HG02798 (cell line): ENCODE results near the gene RASD2.

Source experiments
- ATAC-seq: cut with Tn5 transposase; IDR thresholded peaks from one replicate; pipeline ENCODE4 v1.9.1; 2021; ENCODE audit warnings: mild to moderate bottlenecking; ENCODE audit not compliant: unreplicated experiment, poor library complexity

The RASD2 gene

DNA sequence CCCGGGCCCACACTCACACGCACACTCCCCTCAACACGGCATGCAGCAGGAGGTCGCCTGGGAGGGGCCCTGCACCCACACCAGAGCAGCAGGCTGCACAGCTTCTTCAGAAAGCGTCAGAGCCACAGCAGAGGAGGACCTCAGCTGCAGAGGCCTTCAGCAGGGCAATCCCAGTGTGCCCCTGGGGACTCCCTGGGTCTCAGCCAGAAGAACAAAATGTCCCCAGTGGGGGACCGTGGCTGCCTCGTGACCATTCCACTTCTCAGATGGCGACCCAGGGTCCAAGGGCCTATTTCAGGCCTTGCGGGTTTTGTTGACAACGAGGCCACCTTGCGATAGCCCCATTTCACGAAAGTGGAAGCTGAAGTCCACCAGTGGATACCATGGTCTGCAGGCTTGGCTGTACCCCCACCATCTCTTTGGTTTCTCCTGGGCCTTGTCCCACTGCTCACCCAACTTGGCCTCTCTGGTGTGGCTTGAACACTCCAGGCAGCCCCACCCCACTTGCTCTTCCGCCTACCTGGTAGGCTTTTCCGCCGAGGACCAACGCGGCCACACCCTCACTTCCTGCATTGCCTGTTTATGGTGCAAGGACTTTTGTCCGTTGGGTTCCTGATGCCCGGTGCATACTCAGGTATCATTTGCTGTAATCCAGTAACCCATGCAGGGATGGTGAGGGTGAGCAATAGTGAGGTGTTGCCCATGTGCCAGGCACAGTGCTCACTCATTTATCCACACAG lies 38.4 kb downstream of the RASD2 start:
- no peak for ATAC-seq

DNA sequence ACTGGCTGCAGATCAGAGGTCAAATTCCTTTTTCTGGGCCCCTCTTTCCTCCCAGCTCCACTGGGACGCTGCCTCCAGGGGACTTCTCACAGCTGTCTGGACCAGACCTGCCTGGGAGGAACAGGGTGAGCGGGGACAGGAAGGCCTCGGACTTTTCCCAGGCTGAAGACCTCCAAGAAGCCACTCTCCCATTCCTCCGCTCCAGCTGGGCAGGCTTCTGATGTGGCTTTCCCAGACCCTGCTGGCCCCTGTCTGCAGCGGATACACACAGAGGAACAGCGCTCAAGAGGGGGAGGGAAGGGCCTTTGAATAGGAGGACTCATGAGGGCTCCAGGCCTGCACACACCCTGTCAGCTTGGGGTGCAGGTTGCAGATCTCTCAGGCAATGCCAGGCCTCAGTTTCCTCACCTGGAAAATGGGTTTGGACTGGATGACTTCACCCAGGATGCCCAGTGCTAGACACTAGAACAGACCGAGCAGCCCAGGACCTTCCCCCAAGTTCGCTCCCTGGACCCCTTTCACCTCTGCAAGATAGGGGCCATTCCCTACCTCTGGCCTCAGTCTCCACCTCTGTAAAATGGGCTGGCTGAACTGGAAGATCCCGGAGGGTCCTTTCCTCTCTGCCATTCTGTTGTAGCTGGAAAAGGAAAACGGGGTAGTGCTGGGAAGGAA lies 39.9 kb downstream of the RASD2 start:
- ATAC-seq = no peak

DNA sequence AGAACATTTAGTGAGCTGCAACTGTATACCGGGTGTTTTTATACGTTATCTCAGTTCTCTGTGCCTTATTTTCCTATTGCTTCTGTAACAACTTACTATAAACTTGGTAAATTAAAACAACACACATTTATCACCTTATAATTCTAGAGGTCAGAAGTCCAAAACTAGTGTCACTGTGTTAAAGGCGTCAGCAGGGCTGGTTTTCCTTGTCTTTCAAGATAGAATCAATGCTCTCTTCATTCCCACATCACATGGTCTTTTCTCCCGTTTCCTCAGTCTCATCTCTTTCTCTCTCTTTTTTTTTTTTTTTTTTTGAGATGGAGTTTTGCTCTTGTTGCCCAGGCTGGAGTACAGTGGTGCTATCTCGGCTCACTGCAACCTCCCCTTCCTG lies 40.4 kb downstream of the RASD2 start:
- ATAC-seq = no peak

DNA sequence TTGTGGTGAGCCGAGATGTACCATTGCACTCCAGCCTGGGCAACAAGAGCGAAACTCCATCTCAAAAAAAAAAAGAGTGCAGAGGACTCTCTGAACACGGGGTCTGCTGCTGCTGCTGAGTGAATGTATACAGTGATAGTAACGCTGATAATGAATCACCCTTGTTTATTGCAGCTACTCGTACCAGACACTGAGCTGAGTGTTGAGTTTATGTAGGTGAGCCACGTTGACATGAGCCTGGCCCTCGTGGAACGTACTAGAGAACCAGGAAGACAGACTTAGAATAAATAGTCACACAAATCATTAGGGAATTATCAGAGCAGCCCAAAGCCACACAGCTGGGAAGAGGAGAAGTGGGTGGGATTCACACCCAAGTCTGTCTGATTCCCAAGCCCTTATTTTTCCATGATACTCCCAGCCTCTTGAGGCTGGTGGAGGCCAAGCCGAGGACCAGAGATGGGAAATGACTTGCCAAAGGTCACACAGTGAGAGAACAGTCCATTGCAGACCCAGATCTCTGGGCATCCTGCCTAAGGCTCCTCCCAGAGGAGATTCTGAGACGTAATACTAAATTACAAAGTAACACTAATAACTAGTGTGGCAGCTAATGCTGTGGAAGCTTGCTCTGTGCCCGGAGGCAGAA lies 41.7 kb downstream of the RASD2 start:
- ATAC-seq = no peak

DNA sequence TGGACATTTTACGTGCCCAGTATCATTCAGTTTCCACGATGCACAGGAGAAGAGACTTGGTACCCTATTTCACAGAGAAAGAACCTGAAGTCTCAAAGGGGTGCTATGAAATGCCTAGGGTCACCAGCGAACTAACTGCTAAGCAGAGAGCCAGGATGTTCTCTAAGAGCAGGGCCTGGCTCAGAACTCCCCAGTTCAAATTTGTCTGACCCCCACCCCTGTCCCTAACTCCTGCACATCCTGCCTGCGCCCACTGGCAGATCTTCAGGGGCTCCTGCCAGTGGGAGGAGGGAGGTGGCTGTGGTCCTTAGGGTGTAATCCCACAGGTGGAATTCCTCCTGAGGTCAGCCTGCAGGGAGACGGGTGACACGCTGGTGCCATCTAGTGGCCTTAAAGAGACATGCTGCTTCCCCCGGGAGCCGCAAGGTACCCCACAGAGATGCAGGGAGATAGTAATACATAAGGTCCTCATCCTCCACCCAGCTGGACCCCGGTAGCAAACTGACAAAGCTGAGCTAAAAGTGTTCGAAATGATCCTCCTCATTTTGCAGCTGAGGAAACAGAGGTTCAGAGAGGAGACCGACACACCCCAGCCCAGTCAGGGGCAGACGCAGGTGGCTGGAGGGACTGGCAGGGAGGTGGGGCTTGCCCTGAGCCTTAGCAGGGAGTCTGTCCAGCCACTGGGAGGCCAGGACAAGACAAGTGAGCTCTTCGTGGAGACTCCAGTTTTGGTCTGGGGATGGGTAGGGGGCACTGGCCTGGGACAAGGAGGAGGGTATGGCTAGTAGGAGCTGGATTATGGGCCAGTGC lies 42.4 kb downstream of the RASD2 start:
- ATAC-seq = no peak

DNA sequence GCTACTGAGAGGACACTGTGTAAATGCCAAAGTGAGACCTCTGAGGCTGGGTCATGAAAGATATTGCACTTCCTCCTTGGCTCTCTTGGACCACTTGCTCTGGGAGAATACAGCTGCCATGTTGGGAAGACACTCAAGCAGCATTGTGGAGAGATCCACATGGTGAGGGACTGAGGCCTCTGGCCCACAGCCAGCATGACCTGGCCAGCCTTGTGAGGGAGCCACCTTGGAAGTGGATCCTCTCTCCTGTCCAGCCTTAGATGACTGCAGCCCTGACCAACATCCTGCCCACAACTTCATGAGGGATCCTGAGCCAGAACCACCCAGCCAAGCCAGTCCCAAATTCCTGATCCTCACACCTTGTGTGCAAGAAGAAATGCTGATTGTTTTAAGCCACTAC lies 46.1 kb downstream of the RASD2 start:
- ATAC-seq = no peak

DNA sequence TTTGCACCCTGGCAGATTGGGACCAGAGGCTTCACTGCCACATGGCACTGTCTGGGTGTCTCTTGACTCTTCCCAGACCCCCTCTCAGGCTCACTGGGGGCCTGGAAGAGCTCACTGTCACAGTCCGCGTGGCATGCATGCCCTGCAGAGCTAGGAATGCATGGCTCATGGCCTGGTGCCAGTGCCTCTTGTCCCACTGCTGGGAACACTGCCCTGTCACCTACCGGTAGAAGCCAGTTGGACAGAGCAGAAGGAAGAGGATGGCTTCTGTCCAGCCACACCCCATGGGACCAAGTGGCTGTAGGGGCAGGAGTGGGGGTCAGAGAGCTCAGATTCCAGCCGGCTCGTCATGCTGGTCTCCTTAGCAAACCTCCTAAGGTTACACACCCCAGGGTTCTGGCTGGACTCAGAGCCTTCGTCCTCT lies 46.8 kb downstream of the RASD2 start:
- no peak for ATAC-seq

DNA sequence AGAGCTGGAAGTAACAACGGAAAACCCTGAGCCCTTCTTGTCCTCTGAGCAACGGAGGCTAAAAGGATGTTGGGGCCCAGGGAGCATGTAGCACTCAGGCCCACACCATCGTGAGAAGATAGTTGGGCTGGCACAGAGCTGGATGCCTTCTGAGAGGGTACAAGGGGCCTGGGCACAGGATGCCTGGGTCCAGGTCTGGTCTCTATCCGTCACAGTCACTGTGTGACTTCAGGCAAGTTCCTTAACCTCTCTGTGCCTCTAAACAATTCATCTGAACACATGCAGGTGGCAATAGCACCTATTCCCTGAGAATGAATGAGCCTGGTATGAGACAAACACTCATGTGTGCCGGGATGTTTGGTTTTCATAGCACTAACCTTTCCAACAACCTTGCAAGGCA lies 47.3 kb downstream of the RASD2 start:
- ATAC-seq = no peak

DNA sequence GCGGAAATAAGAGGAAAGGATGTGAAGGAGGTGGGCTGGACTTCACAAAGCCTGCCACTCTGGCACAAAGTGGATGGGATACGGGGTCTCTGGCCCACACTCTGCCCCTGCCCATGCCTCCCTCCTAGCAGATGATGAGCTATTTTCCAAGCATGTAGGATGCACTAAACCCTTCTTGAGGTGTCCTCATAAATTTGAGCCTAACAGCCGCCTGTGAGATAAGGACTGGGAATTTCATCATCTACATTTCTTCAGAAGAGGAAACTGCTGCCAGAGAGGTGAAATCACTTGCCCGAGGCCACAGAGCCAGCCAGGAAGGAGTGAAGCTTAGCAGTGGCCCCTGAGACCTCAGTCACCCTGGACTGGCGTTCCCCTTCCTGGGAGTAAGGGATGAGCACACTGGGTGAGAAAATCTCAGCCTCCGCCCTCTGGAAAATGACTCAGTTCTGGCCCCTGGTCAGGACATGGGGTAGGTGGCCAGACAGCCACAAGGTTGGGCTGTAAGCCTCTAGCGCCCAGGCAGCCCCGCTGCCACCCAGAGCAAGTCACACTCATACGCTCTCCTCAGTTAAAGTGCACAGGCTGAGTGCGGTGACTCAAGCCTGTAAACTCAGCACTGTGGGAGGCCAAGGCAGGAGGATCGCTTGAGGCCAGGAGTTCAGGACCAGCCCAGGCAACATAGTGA lies 48.6 kb downstream of the RASD2 start:
- no peak for ATAC-seq

DNA sequence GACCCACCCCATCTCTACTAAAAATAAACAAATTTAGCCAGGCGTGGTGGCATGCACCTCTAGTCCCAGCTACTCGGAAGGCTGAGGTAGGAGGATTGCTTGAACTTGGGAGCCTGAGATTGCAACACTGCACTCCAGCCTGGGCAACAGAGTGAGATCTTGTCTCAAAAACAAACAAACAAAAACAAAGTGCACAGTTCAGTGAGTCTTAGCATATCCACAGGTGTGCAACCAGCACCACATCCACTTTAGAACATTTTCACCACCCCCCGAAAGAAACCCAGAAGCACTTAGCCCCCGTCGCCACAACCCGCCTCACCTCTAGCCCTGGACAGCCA lies 49.1 kb downstream of the RASD2 start:
- no peak for ATAC-seq

DNA sequence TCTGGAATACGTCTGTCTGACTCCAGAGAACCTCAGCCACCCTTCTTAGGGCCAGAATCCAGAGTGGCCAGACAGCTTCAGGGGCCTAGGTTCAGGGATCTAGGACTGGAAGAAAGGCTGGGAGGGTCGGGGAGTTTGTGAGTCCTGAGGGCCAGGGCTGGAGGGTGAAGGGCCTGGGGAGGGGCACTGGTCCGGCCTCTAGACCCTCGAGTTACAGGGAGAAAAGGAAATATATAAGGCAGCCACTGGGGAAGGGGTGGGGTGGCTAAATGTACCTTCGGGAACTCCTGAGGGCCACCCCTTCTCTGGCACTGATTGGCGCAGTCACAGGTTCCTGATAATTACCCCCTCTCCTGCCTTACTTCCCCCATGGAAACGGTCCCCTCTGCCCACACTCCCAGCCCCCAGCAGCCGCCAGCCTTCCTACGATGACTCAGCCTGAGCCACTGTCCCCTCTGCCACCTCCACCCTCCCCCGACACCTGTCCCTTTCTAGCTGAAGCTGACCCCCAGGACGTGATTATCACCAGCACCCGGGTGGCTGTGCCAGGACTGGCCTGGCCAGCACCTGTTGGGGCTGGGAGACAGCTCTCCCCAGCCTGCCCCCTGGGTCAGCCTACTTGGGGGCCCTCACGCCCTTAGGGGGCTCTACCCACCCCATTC lies 50.1 kb downstream of the RASD2 start:
- no peak for ATAC-seq

DNA sequence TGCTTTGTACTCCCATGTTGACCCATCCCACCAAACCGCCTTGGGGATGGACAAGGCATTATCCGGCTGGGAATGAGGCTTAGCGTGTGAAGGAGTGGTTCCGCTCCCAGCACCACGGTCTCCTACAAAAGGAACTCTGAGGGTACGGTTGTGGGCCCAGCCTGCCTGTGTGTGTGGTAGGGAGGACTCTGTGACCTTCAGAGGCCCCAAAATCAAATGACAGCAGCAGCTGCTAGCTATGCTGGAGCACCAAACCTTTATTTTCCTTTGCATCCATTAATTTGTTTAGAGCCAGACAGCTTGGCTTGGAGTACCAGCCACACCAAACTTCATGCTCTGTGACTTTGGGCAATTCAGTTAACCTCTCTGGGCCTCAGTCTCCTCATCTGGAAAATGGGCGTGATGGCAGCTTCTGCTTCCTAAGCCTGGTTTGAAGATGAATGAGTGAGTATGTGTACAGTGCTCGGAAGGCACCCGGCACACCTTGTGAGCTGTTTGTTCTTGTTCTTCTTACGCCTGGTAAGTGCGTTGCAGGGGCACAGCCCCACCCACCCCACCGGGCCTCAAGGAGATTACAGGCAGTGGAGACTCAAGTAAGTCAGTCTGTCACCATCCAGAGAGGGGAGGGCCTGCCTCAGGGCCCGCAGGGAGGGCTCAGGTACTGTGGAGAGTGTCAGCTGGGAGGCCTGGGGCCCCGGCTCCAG lies 51.2 kb downstream of the RASD2 start:
- ATAC-seq = no peak

DNA sequence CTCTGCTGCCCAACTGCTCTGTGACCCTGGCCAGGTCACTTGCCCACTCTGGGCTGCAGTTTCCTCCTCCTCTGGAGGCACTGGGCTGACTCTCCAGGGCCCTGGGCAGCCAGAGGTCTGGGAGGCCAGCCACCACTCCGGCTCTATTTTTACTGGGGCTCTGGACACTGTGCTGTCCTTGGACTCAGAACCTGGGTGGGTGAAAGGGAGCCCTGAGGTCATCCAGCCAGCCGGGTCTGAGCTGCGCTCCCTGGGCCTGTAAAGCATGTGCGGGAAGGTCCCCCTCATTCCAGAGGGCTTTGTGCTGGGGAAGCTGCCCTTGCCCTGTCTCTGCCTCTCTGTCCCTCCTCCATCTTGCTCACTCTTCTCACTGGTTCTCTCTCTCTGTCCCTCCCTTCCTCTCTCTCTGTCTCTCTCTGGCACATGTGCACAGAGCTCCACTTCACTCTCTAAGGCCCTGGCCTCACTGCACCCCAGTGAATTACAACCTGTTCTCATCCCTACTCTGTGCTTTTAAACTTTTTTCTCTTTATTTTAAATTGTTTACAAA lies 51.9 kb downstream of the RASD2 start:
- no peak for ATAC-seq

DNA sequence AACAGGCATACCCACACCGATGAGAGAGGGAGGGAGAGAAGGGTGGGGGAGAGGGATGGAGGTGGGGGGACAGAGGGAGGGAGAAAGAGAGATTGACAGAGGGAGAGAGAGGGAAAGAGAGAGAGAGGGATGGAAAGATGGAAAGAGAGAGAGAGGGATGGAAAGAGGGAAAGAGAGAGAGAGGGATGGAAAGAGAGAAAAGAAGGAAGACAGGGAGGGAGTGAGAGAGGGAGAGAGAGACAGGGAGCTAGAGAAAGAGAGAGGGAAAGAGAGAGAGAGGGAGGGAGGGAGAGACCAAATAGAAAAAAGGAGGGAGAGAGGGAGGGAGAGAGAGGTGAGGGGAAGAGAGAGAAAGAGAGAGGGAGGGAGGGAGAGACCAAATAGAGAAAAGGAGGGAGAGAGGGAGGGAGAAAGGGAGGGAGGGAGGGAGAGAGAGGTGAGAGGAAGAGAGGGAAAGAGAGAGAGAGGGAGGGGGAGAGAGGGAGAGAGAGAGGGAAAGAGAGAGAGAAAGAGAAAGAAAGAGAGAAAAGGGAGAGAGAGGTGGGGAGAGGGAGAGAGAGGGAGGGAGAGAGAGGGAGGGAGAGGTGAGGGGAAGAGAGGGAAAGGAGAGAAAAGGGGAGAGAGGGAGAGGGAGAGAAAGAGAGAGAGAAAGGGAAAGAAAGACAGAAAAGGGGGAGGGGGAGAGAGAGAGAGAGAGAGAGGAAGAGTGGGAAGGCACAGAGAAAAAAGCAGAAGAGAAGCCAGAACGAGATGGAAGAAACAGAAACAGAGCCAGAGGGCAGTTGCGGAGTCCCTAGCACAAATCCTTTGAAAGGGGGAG lies 52.6 kb downstream of the RASD2 start:
- ATAC-seq = no peak

DNA sequence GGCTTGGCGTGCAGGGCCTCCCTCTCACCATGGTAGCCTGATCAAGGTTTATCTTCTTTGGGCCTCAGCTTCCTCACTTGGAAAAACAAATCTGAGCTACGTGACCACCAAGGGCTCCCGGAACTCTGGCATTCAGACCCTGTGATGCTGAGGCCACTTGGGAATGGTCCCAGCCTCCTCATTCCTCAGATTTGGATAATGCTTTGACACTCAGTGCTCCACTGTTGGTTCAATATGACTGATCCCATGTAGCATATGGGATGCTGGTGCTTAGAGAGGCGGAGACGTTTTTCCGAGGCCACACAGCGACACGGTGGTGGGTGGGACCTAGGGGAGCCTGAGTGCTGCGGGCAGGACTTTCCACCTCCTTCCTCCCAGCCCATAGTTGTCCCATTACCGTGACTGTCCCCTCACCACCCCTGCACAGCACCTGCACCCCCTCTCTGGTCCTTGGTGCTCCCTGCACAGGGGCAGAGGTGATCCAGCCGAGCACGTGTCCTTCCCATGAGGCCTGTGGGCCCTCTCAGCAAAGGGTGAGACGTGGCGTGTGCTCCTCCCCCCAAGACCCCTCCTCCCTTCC lies 53.4 kb downstream of the RASD2 start:
- no peak for ATAC-seq

DNA sequence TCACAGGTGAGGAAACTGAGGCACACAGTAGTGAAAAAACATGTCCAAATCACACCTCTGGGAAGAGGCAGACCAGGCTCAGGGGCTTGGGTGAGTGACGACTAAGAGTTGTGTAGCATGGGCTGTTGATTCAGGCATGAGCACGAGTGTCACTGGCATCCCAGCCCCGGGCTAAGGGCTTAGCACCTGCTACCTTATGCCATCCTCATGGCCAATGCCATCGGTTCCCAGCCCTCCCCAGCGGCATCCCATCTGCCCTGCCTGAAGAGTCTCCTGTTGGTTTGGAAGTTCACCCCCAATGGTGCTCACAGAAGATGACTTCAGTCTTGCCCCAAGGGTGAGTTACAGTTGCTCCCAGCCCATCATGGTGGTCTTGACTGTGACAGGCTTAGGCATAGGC lies 54.1 kb downstream of the RASD2 start:
- ATAC-seq = no peak

DNA sequence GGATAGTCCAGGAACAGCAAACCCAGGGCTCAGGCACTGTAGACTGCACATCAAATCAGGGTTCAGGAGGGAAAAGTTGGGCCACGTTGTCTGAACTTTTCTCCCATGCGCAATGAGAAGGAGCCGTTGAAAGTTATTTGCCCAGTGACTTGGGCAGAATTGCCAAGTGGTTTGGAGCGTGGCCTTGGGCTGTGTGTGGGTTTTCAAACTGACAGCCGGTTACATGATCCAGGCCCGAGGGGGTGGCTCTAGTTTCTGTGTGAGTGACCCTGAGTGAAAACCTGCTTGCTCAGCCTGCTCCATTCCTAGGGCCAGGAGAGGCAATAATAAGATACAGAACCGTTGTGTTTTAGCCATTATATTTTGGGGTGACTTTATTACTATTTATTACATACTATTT lies 56.2 kb downstream of the RASD2 start:
- ATAC-seq = no peak
